Measurements from ENCODE around the gene LMNTD2.

DNA sequence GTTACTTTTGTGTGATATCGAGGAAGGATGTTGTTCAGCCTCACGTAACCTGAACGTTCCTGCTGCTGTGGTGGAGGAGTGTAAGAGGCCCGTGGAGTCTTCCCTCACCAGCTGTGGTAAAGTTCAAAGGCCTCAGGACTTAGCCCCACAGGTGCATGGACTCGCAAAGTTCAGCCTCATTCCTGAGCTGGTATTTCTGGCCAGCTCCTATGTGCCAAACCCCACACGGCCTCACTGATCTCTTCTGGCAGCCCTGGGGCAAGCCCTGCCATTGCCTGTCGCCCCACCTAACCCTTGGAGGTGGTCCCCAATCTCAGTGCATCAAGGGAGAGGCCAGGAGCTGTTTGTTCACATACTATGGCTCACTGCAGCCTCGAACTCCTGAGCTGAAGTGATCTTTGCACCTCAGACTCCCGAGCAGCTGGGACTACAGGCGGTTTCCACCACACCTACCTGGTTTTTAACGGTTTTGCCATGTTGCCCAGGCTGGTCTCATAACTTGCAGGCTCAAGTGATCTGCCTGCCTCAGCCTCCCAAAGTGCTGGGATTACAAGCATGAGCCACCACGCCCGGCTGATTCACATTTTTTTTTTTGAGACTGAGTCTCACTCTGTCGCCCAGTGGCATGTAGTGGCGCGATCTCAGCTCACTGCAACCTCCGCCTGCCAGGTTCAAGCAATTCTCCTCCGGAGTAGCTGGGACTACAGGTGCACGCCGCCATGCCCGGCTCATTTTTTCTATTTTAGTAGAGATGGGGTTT lies 17.9 kb upstream of the LMNTD2 start:
- TF ChIP-seq, protein P1, sequence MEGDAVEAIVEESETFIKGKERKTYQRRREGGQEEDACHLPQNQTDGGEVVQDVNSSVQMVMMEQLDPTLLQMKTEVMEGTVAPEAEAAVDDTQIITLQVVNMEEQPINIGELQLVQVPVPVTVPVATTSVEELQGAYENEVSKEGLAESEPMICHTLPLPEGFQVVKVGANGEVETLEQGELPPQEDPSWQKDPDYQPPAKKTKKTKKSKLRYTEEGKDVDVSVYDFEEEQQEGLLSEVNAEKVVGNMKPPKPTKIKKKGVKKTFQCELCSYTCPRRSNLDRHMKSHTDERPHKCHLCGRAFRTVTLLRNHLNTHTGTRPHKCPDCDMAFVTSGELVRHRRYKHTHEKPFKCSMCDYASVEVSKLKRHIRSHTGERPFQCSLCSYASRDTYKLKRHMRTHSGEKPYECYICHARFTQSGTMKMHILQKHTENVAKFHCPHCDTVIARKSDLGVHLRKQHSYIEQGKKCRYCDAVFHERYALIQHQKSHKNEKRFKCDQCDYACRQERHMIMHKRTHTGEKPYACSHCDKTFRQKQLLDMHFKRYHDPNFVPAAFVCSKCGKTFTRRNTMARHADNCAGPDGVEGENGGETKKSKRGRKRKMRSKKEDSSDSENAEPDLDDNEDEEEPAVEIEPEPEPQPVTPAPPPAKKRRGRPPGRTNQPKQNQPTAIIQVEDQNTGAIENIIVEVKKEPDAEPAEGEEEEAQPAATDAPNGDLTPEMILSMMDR (IDR thresholded peaks at IDR 0.05; ENCODE audit: low read depth, low read length, poor library complexity, severe bottlenecking), result no peak
- no peak for TF ChIP-seq EZH2phosphoT487 (IDR thresholded peaks at IDR 0.05; ENCODE audit: borderline replicate concordance, low read length)

Measured in DOHH2 (cell line).